H4 (cell line): ENCODE data around the gene KCNJ5. TPM values are rescaled to one million over a fixed set of nuclear protein-coding genes. Genes with fewer than 3 reads are reported as not detected.
A peak's percentile ranks its signal among the peaks of the same experiment; 100 is the strongest.

Experiments
- DNase-seq: peaks from one replicate; pipeline ENCODE4 v3.0.0-alpha.2; 2015; ENCODE audit warnings: low spot score
- total RNA-seq: library from RNA; depleted of rRNA; stranded (reverse); fragments of >200 nt; shearing (Covaris generic); gene quantifications from 2 replicates; pipeline ENCODE4 v1.2.3, GENCODE V29; 2014; rRNA removed

Gene KCNJ5
- total RNA-seq, 1 experiment from 2014 or later = not detected

- DNase-seq = peak; percentile 69
These were observed 65.4 kb downstream of the KCNJ5 start for GRCh38 chr11:128956401-128957201.

- DNase-seq = no peak
These were observed 66.0 kb downstream of the KCNJ5 start for GRCh38 chr11:128957202-128957482.

- no peak for DNase-seq
These were observed 70.5 kb downstream of the KCNJ5 start for GRCh38 chr11:128961645-128962044.

- no peak for DNase-seq
These were observed 71.7 kb downstream of the KCNJ5 start for GRCh38 chr11:128962896-128963295.

- DNase-seq = no peak
These were observed 72.7 kb downstream of the KCNJ5 start for GRCh38 chr11:128963744-128964325.

- DNase-seq = no peak
These were observed 73.3 kb downstream of the KCNJ5 start for GRCh38 chr11:128964463-128964930.

GRCh38 chr11:128965485-128965884 lies 74.3 kb downstream of the KCNJ5 start:
- DNase-seq = no peak

GRCh38 chr11:128967578-128967977 lies 76.4 kb downstream of the KCNJ5 start:
- no peak for DNase-seq

GRCh38 chr11:128968916-128969315 lies 77.8 kb downstream of the KCNJ5 start:
- DNase-seq = no peak

Other genes starting within 250 kb of the KCNJ5 start
- gene FLI1, start 197.3 kb upstream of the KCNJ5 start, total RNA-seq = 4.6 and 4.9 TPM in 2 replicates
- not detected in 2 replicates for gene KCNJ1, start 24.1 kb upstream of the KCNJ5 start, total RNA-seq
- gene TP53AIP1, start 51.5 kb downstream of the KCNJ5 start, total RNA-seq = not detected in 2 replicates